Measurements from ENCODE around the gene TUBA1A.
"Not testable (repeated sequence)": the region's sequence is repeated elsewhere in the genome, so short reads cannot be mapped to it uniquely, and the experiment has no call there.

Gene TUBA1A

GRCh38 chr12:49195736-49196135 lies 6.9 kb upstream of the TUBA1A start:
- Histone ChIP-seq H3K36me3 (ENCODE audit: control insufficient read depth, insufficient read depth, low read length) (no peaks in the 10 kb centered on the region), H3K9me3 (ENCODE audit: control insufficient read depth, low read length) (no peaks in the 10 kb centered on the region), H3K4me1 (ENCODE audit: control insufficient read depth, insufficient read depth, low read length) (no peaks in the 10 kb centered on the region), H3K4me3 (ENCODE audit: low read length) (no peak overlapping the region), H3K27me3 (ENCODE audit: control insufficient read depth, insufficient read depth, low read length) (no peaks in the 10 kb centered on the region), H3K9ac (ENCODE audit: low read length) (no peak overlapping the region)

DNA sequence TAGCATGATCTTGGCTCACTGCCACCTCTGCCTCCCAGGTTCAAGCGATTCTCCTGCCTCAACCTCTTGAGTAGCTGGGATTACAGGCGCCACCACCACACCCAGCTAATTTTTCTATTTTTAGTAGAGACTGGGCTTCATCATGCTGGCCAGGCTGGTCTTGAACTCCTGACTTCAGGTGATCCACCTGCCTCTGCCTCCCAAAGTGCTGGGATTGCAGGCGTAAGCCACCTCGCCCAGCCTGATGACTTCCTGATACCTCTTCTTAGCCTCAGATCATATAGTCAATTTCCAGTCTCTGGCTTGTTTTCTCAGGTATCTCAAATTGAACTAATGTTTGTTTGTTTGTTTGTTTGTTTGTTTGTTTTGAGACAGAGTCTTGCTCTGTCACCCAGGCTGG lies 4.9 kb upstream of the TUBA1A start:
- H3K27me3 ChIP-seq (ENCODE audit: control insufficient read depth, insufficient read depth, low read length); H3K36me3 ChIP-seq (ENCODE audit: control insufficient read depth, insufficient read depth, low read length); H3K4me3 ChIP-seq (ENCODE audit: low read length); H3K9me3 ChIP-seq (ENCODE audit: control insufficient read depth, low read length); H3K4me1 ChIP-seq (ENCODE audit: control insufficient read depth, insufficient read depth, low read length); H3K9ac ChIP-seq (ENCODE audit: low read length): not testable (repeated sequence)

GRCh38 chr12:49191498-49191897 lies 2.6 kb upstream of the TUBA1A start:
- H3K9ac ChIP-seq (ENCODE audit: low read length); H3K27me3 ChIP-seq (ENCODE audit: control insufficient read depth, insufficient read depth, low read length); H3K9me3 ChIP-seq (ENCODE audit: control insufficient read depth, low read length); H3K4me3 ChIP-seq (ENCODE audit: low read length); H3K4me1 ChIP-seq (ENCODE audit: control insufficient read depth, insufficient read depth, low read length); H3K36me3 ChIP-seq (ENCODE audit: control insufficient read depth, insufficient read depth, low read length): not testable (repeated sequence)

DNA sequence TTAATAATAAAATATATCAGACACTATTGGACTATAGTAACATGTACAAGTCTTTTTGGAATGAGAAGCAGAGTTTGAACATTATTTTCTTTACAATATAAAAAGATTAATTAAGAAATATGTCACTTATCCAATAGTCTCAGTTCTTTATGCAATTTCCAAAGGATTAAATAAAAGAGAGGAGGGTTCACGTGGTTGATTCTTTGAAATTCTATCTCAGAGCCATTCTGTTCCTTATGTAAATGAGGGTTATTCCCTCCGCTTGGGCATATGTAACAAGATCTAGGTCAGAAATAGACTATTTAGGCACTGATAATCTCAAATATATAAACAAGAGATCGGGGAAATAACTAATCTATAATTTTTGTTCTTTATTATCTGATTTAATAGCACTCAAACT lies 2.1 kb upstream of the TUBA1A start:
- Histone ChIP-seq H3K4me1 (ENCODE audit: control insufficient read depth, insufficient read depth, low read length) (peaks cover 6% of the 10 kb centered on the region), H3K9me3 (ENCODE audit: control insufficient read depth, low read length) (no peaks in the 10 kb centered on the region), H3K36me3 (ENCODE audit: control insufficient read depth, insufficient read depth, low read length) (no peaks in the 10 kb centered on the region), H3K27me3 (ENCODE audit: control insufficient read depth, insufficient read depth, low read length) (peaks cover 4% of the 10 kb centered on the region), H3K9ac (ENCODE audit: low read length) (no peak overlapping the region), H3K4me3 (ENCODE audit: low read length) (no peak overlapping the region)

GRCh38 chr12:49189731-49190716 lies 1.1 kb upstream of the TUBA1A start:
- H3K4me1 ChIP-seq (ENCODE audit: control insufficient read depth, insufficient read depth, low read length) = peaks cover 6% of the 10 kb centered on the region
- peaks cover 4% of the 10 kb centered on the region for H3K27me3 ChIP-seq (ENCODE audit: control insufficient read depth, insufficient read depth, low read length)
- H3K4me3 ChIP-seq (ENCODE audit: low read length) = no peak overlapping the region
- peak overlapping the region; percentile 93 for H3K9ac ChIP-seq (ENCODE audit: low read length)
- H3K36me3 ChIP-seq (ENCODE audit: control insufficient read depth, insufficient read depth, low read length) = no peaks in the 10 kb centered on the region
- H3K9me3 ChIP-seq (ENCODE audit: control insufficient read depth, low read length) = no peaks in the 10 kb centered on the region

DNA sequence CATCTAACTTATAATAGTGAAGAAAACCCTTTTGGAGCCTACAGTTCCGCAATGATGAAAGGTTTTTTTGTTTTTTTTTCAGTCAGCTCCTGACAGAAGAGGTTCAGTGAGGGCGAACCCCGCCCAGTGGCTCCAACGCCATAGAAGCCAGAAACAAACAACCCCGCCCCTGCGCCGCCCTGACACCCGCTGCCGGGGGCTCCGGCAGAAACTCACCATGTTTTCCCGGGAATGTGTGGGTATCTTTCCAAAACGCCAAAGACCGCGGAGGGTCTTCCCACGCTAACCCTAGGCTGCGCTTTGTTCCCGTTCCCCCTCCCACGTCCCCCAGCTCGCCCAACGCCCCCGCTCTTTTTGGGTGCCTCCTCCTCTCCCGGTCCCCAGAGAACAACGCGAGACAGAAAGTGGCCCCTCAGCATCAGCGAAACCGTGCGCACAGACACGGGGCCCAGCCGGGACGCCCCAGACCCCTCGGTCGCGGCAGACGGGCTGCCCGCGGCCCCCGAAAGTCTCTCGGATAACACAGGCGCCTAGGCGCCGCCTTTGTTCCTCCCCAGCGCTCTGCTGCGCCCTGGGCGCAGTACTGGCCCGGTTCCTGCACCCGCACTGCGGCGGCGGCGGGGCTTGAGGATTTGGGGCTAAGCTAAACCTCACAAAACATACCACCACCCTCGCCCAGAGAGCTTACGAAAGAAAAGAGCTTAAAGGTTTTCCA lies 522 bp downstream of the TUBA1A start:
- Histone ChIP-seq H3K4me1 (ENCODE audit: control insufficient read depth, insufficient read depth, low read length) (peaks cover 6% of the 10 kb centered on the region), H3K9ac (ENCODE audit: low read length) (peak overlapping the region; percentile 93), H3K36me3 (ENCODE audit: control insufficient read depth, insufficient read depth, low read length) (no peaks in the 10 kb centered on the region), H3K27me3 (ENCODE audit: control insufficient read depth, insufficient read depth, low read length) (peaks cover 4% of the 10 kb centered on the region), H3K9me3 (ENCODE audit: control insufficient read depth, low read length) (no peaks in the 10 kb centered on the region), H3K4me3 (ENCODE audit: low read length) (peak overlapping the region; percentile 84)

GRCh38 chr12:49187184-49187583 lies 1.7 kb downstream of the TUBA1A start:
- no peaks in the 10 kb centered on the region for H3K9me3 ChIP-seq (ENCODE audit: control insufficient read depth, low read length)
- H3K4me3 ChIP-seq (ENCODE audit: low read length) = no peak overlapping the region
- H3K27me3 ChIP-seq (ENCODE audit: control insufficient read depth, insufficient read depth, low read length) = peaks cover 4% of the 10 kb centered on the region
- H3K4me1 ChIP-seq (ENCODE audit: control insufficient read depth, insufficient read depth, low read length) = peaks cover 6% of the 10 kb centered on the region
- no peaks in the 10 kb centered on the region for H3K36me3 ChIP-seq (ENCODE audit: control insufficient read depth, insufficient read depth, low read length)
- H3K9ac ChIP-seq (ENCODE audit: low read length) = no peak overlapping the region

DNA sequence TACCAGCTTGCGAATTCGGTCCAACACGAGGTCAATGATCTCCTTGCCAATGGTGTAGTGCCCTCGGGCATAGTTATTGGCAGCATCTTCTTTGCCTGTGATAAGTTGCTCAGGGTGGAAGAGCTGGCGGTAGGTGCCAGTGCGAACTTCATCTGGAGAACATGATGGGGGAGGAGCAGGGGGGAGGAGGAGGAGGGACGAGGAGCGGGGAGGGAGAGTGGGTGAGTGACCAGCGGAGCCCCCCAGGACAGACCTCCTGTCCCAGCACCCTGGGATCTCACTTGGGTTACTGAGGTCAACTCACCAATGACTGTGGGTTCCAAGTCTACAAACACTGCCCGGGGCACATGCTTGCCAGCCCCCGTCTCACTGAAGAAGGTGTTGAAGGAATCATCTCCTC lies 2.6 kb downstream of the TUBA1A start:
- not testable (repeated sequence) for H3K36me3 ChIP-seq (ENCODE audit: control insufficient read depth, insufficient read depth, low read length); H3K4me3 ChIP-seq (ENCODE audit: low read length); H3K9ac ChIP-seq (ENCODE audit: low read length); H3K27me3 ChIP-seq (ENCODE audit: control insufficient read depth, insufficient read depth, low read length); H3K9me3 ChIP-seq (ENCODE audit: control insufficient read depth, low read length); H3K4me1 ChIP-seq (ENCODE audit: control insufficient read depth, insufficient read depth, low read length)

GRCh38 chr12:49184697-49185096 lies 4.2 kb downstream of the TUBA1A start:
- H3K4me3 ChIP-seq (ENCODE audit: low read length); H3K4me1 ChIP-seq (ENCODE audit: control insufficient read depth, insufficient read depth, low read length); H3K9me3 ChIP-seq (ENCODE audit: control insufficient read depth, low read length); H3K36me3 ChIP-seq (ENCODE audit: control insufficient read depth, insufficient read depth, low read length); H3K27me3 ChIP-seq (ENCODE audit: control insufficient read depth, insufficient read depth, low read length); H3K9ac ChIP-seq (ENCODE audit: low read length): not testable (repeated sequence)

GRCh38 chr12:49183214-49183950 lies 5.5 kb downstream of the TUBA1A start:
- H3K36me3 ChIP-seq (ENCODE audit: control insufficient read depth, insufficient read depth, low read length); H3K27me3 ChIP-seq (ENCODE audit: control insufficient read depth, insufficient read depth, low read length); H3K4me3 ChIP-seq (ENCODE audit: low read length); H3K9ac ChIP-seq (ENCODE audit: low read length); H3K4me1 ChIP-seq (ENCODE audit: control insufficient read depth, insufficient read depth, low read length); H3K9me3 ChIP-seq (ENCODE audit: control insufficient read depth, low read length): not testable (repeated sequence)

DNA sequence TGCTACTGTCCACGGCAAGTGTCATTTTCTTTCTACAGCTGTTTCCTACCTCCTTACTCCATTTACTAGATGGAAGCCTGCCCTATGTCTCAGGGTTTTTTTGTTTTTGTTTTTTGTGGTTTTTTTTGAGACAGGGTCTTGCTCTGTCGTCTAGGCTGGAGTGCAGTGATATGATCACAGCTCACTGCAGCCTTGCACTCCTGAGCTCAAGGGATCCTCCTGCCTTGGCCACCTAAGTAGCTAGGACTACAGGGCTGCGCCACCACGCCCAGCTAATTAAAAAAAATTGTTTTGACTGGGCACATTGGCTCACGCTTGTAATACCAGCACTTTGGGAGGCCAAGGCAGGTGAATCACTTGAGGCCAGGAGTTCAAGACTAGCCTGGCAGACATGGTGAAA lies 14.7 kb downstream of the TUBA1A start:
- H3K4me1 ChIP-seq (ENCODE audit: control insufficient read depth, insufficient read depth, low read length) = no peaks in the 10 kb centered on the region
- no peak overlapping the region for H3K4me3 ChIP-seq (ENCODE audit: low read length)
- no peaks in the 10 kb centered on the region for H3K27me3 ChIP-seq (ENCODE audit: control insufficient read depth, insufficient read depth, low read length)
- H3K9ac ChIP-seq (ENCODE audit: low read length) = no peak overlapping the region
- H3K9me3 ChIP-seq (ENCODE audit: control insufficient read depth, low read length) = no peaks in the 10 kb centered on the region
- no peaks in the 10 kb centered on the region for H3K36me3 ChIP-seq (ENCODE audit: control insufficient read depth, insufficient read depth, low read length)

- H3K27me3 ChIP-seq (ENCODE audit: control insufficient read depth, insufficient read depth, low read length) = no peaks in the 10 kb centered on the region
- H3K4me1 ChIP-seq (ENCODE audit: control insufficient read depth, insufficient read depth, low read length) = no peaks in the 10 kb centered on the region
- H3K4me3 ChIP-seq (ENCODE audit: low read length) = no peak overlapping the region
Observed at GRCh38 chr12:49170924-49171323, 18.0 kb downstream of the TUBA1A start.

More at GRCh38 chr12:49170924-49171323, 18.0 kb downstream of the TUBA1A start:
- Histone ChIP-seq H3K9ac (ENCODE audit: low read length) (no peak overlapping the region), H3K36me3 (ENCODE audit: control insufficient read depth, insufficient read depth, low read length) (no peaks in the 10 kb centered on the region), H3K9me3 (ENCODE audit: control insufficient read depth, low read length) (no peaks in the 10 kb centered on the region)

All from mucosa of stomach (tissue), 1 donor.